Body of pancreas (tissue), 4 donors: ENCODE data around the gene SPATS2. TPM values are rescaled to one million over a fixed set of nuclear protein-coding genes. Genes with fewer than 3 reads are reported as not detected.

Experiments used
- ATAC-seq: fragments of 150-250 bp; one replicate; pipeline ENCODE4 v1.9.1; 2016
- DNase-seq, 4 donors: peaks; one replicate each; pipeline ENCODE4 v3.0.0-alpha.2; 2019
- H3K27ac ChIP-seq, 4 donors: fragments of 200-600 bp; sonication (generic); 1 replicate in 3 of 4; 2 replicates in 1 of 4; pipeline versions ENCODE4 v1.5.1 to v1.6.1; 2016 to 2019; ENCODE audit warnings: mild to moderate bottlenecking in 1 of 4, mixed read lengths in 1 of 4, moderate library complexity in 1 of 4
- H3K27me3 ChIP-seq, 2 donors: fragments of 200-600 bp; sonication (generic); one replicate each; pipeline ENCODE4 v1.6.0; 2016; ENCODE audit warnings: mild to moderate bottlenecking in 1 of 2
- H3K36me3 ChIP-seq, 2 donors: fragments of 200-600 bp; sonication (generic); replicated peaks in 1 of 2; 2 replicates each; pipeline ENCODE4 v1.5.1; 2016; ENCODE audit warnings: low read depth in 2 of 2; ENCODE audit not compliant: insufficient read depth in 1 of 2
- H3K4me1 ChIP-seq: fragments of 200-600 bp; sonication (generic); one replicate; pipeline ENCODE4 v1.6.0; 2016
- H3K4me3 ChIP-seq, 2 donors: fragments of 200-600 bp; sonication (generic); 1 replicate in 1 of 2; 2 replicates in 1 of 2; pipeline ENCODE4 v1.5.1; 2016 to 2019
- H3K9me3 ChIP-seq, 3 donors: fragments of 200-600 bp; sonication (generic); 1 replicate in 2 of 3; 2 replicates in 1 of 3; pipeline ENCODE4 v1.5.1; 2016
- POLR2A ChIP-seq, 3 donors: fragments of 450-650 bp; IDR thresholded peaks; one replicate each; pipeline ENCODE4 v1.6.1; 2016; ENCODE audit warnings: antibody characterized with exemption in 3 of 3, mild to moderate bottlenecking in 2 of 3
- WGBS, 2 donors: methylation state at CpG; one replicate each; pipeline ENCODE4 v1.1.5; 2017; 5-methylcytosine and 5-hydroxymethylcytosine counted together
- intact Hi-C: fragments of 100-400 bp; cut with DNase I; formaldehyde crosslinking; loops from one replicate; pipeline ENCODE4 v1.15.1; 2023
- total RNA-seq, 2 donors: library from RNA; depleted of rRNA; stranded (reverse); fragments of >200 nt; gene quantifications; one replicate each; pipeline ENCODE4 v1.1.0, GENCODE V29; 2016
- TF ChIP-seq, protein P1 (sequence below), 7 experiments: fragments of 450-650 bp in 4 of 7; fragments of 200-600 bp in 3 of 7; sonication (generic) in 3 of 7; IDR thresholded peaks; one replicate each; pipeline ENCODE4 v1.5.1; 2016 to 2019; ENCODE audit warnings: antibody characterized with exemption in 7 of 7

SPATS2 gene
- total RNA-seq, 2 donors from 2014 or later: 10.9 to 17.5 TPM

DNA sequence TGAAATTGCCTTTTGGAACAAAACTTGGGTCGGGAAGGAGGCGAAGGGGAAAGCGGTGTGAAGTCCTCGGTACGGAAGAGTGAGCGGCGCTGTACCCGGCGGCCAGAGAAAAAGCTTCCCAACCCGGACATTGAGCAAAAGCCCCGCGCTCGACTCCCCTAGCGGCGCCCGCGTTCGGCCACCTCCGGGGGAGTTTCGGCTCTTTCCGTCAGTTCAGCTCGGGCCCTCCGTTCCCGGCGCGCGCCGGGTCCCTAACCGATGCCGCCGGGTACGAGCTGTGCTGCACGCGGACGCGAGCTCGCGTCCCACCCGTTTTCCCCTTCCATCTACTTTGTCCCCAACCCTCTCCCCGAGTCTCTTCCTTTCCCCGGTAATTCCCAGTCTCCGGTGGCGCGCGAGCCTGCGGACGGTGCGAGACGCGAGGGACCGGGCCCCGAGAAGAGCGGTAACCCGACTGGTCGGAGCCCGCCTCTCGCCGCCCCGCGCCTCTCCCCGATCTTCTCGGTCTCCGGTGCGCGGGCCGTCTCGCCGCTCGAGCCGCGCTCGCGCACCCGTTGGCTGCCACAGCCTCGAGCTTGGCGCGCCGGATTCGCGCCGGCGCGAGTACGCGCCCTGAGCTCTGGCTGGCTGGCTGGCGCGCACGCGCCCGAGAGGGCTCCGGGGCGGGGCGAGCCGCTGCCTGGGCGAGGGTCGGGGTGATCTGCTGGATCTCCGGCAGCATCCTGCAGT is 446 bp upstream of the SPATS2 start:
- peaks cover 28% of the 10 kb centered on the region for H3K4me1 ChIP-seq
- H3K4me3 ChIP-seq: peak overlapping the region; percentile 15 to 83
- H3K36me3 ChIP-seq: no peaks in the 10 kb centered on the region
- no peaks in the 10 kb centered on the region for H3K27me3 ChIP-seq
- TF ChIP-seq, protein P1, sequence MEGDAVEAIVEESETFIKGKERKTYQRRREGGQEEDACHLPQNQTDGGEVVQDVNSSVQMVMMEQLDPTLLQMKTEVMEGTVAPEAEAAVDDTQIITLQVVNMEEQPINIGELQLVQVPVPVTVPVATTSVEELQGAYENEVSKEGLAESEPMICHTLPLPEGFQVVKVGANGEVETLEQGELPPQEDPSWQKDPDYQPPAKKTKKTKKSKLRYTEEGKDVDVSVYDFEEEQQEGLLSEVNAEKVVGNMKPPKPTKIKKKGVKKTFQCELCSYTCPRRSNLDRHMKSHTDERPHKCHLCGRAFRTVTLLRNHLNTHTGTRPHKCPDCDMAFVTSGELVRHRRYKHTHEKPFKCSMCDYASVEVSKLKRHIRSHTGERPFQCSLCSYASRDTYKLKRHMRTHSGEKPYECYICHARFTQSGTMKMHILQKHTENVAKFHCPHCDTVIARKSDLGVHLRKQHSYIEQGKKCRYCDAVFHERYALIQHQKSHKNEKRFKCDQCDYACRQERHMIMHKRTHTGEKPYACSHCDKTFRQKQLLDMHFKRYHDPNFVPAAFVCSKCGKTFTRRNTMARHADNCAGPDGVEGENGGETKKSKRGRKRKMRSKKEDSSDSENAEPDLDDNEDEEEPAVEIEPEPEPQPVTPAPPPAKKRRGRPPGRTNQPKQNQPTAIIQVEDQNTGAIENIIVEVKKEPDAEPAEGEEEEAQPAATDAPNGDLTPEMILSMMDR (IDR thresholded peaks at IDR 0.05): peak in 6 of 7 experiments; percentile 23 to 51 (median 42)
- peak; percentile 18 to 79 (median 66) for TF ChIP-seq POLR2A (IDR thresholded peaks at IDR 0.05)
- ATAC-seq: peak; percentile 89
- H3K27ac ChIP-seq: peak overlapping the region; percentile 80 to 96 (median 88)
- intact Hi-C loops: loop anchor here (10.0 kb wide), 2 partner anchors 138 to 208 kb away; no protein-coding TSS in a partner anchor
- H3K9me3 ChIP-seq: no peaks in the 10 kb centered on the region
- DNase-seq: peak; percentile 84 to 91 (median 86)
- 0 to 1% methylated on average over 36 to 90 of the region's 97 CpGs for WGBS, 2 donors

- intact Hi-C loops: loop anchor here (10.0 kb wide), 2 partner anchors 137 to 207 kb away; no protein-coding TSS in a partner anchor
- peak overlapping the region in 1 of 2 donors; percentile 83 for H3K4me3 ChIP-seq
- peak overlapping the region in 3 of 4 donors; percentile 80 to 96 (median 94) for H3K27ac ChIP-seq
- 4 to 6% methylated on average over 3 of the region's 3 CpGs for WGBS, 2 donors
- no peaks in the 10 kb centered on the region for H3K9me3 ChIP-seq
- H3K36me3 ChIP-seq: no peaks in the 10 kb centered on the region
- ATAC-seq: no peak
- no peak for DNase-seq
- no peak for TF ChIP-seq POLR2A (IDR thresholded peaks at IDR 0.05)
- TF ChIP-seq, protein P1 (IDR thresholded peaks at IDR 0.05): no peak
- peaks cover 28% of the 10 kb centered on the region for H3K4me1 ChIP-seq
- H3K27me3 ChIP-seq: no peaks in the 10 kb centered on the region
These were observed 958 bp downstream of the SPATS2 start for GRCh38 chr12:49368240-49368600.

GRCh38 chr12:49369411-49370145 is 2.3 kb downstream of the SPATS2 start:
- H3K4me1 ChIP-seq: peaks cover 28% of the 10 kb centered on the region
- H3K27ac ChIP-seq: peak overlapping the region; percentile 40 to 64 (median 55)
- DNase-seq: peak; percentile 48 to 66 (median 50)
- ATAC-seq: no peak
- H3K4me3 ChIP-seq: no peak overlapping the region
- TF ChIP-seq, protein P1 (IDR thresholded peaks at IDR 0.05): peak in 4 of 7 experiments; percentile 43 to 54 (median 52)
- no peak for TF ChIP-seq POLR2A (IDR thresholded peaks at IDR 0.05)
- intact Hi-C loops: loop anchor here (10.0 kb wide), 2 partner anchors 135 to 205 kb away; no protein-coding TSS in a partner anchor
- no peaks in the 10 kb centered on the region for H3K36me3 ChIP-seq
- no peaks in the 10 kb centered on the region for H3K27me3 ChIP-seq
- 27 to 29% methylated on average over 6 of the region's 6 CpGs for whole genome bisulfite sequencing, 2 donors
- H3K9me3 ChIP-seq: no peaks in the 10 kb centered on the region

- H3K4me3 ChIP-seq: no peak overlapping the region
- H3K36me3 ChIP-seq: no peaks in the 10 kb centered on the region
- peaks cover 28% of the 10 kb centered on the region for H3K4me1 ChIP-seq
- no peak overlapping the region for H3K27ac ChIP-seq
- WGBS, 2 donors: 89 to 95% methylated on average over 6 of the region's 6 CpGs
- intact Hi-C loops: no loop called here
- TF ChIP-seq POLR2A (IDR thresholded peaks at IDR 0.05): no peak
- TF ChIP-seq, protein P1 (IDR thresholded peaks at IDR 0.05): no peak
- DNase-seq (no peak), ATAC-seq (no peak)
- H3K9me3 ChIP-seq: no peaks in the 10 kb centered on the region
- no peaks in the 10 kb centered on the region for H3K27me3 ChIP-seq
These were observed 3.3 kb downstream of the SPATS2 start for GRCh38 chr12:49370539-49370938.
